ENCODE data around the gene HOXB9.

The HOXB9 gene

DNA sequence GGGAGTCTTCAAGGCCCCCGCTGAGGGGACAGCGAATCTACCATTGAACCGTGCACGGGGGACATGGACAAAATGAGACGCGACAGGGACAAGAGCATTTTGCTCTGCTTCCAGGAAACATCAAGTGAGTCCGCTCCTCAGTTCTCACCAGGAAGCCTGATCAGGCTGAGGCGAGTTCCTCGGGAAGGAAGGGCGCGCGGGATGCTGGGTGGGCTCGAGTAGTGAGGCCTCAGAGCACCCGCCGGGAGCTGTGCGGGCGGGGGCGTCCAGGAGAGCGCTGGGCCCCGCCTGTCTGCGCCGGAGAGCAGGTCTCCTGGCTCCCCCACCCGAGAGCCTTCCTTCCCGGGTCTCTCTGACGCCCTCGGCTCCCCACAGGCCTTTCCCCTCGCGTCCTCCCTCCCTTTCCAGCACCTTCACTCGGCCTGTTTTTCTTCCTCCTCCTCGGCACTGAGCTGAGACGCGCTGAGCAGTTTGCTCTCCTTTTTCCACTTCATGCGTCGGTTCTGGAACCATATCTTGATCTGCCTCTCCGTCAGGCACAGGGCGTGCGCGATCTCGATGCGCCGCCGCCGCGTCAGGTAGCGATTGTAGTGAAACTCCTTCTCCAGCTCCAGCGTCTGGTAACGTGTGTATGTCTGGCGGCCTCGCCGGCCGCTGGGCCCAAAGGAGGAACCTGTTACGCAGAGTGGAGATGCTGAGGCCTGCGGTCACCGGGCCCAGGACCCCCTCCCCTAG is 30.0 kb downstream of the HOXB9 start:
- no peak for DNase-seq (ENCODE audit: low spot score)

DNA sequence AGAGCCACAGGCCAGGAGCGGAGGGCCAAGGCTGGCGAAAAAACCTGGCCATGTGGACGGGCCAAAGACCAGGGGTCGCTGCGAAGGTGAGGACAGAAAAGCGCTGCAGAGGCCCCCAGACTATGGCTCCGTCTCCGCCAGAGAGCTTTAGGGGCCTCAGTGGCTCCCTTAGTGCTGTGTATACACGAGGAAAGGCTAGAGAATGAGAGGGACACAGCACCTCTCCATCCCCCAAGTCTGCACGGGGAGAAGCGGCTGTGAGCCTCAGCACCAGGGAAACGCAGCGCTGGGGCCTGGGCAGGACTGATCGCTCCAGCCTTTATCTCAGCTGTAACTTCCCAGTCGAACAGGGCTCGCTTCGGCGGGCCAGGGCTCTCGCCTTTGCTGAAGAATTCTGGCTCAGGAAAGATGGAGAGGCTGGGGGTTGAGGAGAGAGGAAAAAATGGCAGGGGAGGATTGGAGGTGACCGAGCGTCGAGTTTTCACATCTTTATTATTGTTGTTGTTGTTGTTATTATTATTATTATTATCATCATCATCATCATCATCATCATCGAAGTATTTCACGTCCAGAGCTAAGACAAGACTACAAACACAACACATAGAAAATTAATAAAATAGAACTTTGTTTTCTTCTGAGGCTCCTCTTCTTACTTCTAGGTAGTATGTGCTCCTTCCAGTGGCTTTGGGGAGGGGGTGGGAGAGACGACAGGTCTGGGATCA is 30.7 kb downstream of the HOXB9 start:
- no peak for DNase-seq (ENCODE audit: low spot score)

DNA sequence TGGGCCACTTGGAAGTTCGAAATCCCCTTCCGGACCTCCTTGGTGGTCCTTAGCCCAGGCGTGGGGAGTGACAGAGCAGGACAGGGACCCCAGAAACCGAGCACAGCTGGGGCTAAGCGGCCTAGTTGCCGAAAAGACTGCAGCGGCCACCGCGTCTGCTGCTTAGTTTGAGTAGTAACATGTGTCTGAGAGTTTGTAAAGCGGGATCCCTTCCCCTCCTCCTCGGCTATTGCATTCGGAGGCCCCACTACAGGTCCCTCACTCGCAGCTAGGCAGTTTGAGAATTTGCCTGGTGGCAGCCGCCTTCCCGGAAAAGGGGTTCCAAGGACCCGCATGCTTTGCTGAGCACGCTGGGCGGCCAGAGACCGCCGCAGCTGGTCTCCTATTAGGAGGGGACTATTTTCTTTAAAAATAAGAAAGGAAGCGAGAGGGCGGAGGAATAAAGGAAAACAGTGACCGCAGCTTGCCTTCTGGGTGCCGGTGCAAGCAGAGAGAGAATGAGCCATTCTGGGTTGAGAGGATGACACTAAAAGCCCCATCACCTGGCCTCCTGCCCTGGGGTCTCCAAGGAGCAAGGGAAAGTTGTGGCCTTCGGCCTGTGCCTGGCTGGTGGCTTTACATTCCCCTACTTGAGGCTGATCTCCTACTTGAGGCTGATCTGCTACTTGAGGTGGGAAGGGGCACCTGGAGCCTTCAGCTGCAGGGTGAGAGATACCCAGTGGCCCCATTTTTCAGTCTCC is 31.4 kb downstream of the HOXB9 start:
- no peak for DNase-seq (ENCODE audit: low spot score)

DNA sequence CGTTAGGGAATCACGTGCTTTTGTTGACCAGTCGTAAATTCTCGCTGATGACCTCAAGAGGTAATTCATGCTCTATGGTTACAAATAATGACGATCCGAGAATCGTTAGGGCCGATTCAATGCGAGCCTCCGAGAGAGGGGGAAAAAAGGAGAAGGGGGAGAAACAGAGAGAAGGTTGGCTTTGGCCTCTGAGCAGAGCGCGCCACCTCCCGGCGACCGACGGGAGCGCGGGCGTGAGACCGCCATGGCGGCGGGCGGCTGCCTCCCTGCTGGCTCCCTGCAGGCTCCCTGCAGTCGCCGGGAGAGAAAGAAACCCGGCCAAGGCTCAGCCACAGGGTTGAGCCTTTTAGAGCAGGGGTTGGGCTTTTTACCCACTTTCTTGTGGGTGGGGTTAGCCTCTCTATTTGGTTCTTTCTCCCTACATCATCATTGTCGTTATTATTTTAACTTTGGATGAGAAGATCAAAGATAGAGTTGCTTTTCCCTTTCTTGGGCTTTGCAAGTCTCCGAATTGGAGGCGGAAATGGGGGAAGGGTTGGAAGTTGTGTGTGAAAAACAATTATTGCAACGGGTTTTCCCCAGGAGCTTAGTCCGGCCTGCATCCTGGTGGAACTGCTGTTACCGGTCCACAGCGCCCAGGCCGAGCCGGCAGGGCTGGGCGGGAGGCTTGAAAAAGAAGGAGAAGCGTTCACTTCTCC is 32.2 kb downstream of the HOXB9 start:
- DNase-seq (ENCODE audit: low spot score): peak; percentile 71

DNA sequence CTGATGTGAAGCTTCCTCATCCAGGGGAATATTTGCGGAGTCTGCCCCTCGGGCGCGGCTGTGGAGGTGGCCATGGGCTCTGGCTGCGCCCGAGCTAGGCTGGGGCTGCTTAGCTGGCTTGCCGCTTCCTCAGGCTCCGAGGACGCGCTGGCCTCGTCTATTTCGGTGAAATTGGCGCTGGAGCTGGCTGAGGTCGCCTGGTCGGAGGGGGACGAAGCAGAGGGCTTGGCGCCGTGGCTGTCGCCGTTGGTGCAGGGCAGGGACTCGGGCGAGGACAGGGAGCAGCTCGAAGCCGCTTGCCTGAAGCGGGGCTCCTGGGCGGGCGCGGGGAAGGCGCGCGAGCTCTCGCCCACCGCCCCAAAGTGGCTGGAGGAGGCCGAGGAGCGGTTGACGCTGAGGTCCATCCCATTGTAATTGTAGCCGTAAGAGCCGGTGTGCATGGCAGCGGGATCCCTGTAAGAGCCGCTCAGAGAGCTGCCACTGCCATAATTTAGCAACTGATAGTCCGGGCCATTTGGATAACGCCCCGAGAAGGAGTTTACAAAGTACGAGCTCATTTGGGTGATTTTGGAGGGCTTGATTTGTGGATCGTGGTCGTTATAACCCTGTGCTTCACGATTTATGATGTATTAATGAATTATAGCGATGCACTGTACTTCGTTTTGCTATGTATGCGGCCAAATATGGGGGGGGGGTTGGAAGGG is 32.9 kb downstream of the HOXB9 start, which contains the start of gene HOXB5:
TSS of gene HOXB5 (minus strand) at position 654 of the 704 bp plus-strand sequence. CDS start at position 557, 97 bp downstream.
- DNase-seq (ENCODE audit: low spot score): no peak

DNA sequence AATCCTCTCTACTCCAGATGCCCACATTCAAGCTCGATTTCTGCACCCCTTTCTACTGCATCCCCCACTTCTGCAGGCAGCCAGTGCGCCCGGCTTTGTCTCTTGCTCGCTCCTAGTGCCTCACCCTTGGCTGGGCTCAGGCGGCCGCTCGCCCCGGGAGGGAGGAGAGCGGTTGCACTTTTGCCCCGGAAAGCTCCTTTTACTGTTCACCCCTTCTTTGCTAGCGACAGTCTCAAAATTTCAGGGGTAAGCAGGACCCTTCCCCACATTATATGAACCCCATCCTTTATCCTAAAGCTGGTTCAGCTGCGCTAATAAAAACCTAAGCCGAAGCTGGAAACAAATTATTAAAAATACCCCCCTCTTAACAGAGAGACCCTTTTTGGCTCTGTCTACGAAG is 33.6 kb downstream of the HOXB9 start:
- no peak for DNase-seq (ENCODE audit: low spot score)

DNA sequence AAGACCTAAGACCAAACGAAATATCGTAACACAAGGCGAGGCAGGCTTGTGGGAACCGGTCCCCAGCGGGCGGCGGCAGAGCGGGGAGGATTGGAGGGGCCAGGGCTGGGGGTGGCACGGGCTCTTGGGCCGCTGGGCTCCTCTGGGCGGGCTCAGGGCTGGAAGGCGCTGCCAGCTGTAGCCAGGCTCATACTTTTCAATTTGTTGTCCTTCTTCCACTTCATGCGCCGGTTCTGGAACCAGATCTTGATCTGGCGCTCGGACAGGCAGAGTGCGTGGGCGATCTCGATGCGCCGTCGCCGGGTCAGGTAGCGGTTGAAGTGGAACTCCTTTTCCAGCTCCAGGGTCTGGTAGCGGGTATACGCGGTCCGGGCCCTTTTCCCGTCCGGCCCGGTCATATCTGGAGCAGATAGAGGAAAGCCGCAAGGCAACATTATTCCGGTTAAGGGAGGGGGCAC is 34.1 kb downstream of the HOXB9 start:
- DNase-seq (ENCODE audit: low spot score): no peak

DNA sequence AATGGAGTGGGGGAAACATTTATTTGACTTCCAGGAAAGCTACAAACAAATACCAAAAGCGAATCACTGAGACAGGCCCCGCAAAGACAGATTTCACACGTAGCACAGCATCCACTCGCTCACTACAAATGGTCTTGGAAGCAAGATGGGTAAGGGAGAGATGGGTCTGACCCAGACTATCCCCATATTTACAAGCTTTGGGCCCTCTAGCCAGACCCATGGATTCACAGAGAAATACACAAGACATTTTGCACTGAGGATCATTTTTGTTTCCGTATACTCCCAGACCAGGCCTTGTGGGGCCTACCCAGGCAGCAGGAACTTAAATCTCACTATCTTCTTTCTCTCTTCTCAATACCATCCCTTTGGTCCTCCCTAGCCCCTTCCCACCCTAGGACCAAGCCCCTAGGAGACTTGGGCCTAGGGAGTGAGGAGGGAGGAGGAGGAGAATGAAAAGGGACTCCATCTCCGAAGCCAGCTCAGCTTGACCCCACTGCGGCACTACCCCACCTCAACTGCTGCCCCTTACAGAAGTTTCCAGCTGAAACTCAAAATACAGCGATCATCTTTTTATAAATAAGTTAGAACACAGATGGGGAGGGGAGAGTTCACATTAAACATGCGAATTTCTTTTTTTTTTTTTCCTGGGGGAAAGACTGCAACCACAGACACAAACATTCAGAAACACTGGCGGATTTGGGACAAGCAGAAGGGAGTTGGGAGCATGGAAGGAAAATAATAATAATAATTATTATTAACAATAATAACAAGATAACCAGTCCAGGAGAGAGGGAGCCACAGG is 34.7 kb downstream of the HOXB9 start:
- DNase-seq (ENCODE audit: low spot score): no peak

DNA sequence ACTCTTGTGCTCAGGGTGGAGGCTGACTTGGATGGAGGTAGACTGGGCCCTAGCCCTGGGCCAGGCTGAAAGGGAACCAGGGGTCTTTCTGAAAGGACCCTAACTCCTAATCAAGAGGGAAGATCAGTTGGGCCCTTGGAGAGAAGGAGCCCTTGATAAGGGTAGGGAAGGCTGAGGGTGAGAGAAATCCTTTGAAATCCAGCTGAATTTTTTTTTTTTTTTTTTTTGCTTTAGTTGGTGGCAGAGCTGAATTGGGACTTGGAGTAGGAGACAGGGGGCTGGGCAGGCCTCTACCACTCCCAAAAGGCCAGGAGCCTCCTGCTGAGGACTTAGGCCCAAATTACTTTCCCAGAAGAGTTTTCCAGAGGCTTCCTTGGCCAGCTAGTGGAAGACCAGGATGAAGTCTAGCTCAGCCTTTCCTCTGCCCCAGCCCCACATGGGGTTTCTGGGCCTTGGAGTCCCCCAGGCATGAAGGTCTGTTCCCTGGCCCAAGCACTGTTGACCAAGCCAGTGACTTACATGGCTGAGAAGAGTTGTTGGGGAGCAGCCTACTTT is 35.5 kb downstream of the HOXB9 start:
- DNase-seq (ENCODE audit: low spot score): no peak

DNA sequence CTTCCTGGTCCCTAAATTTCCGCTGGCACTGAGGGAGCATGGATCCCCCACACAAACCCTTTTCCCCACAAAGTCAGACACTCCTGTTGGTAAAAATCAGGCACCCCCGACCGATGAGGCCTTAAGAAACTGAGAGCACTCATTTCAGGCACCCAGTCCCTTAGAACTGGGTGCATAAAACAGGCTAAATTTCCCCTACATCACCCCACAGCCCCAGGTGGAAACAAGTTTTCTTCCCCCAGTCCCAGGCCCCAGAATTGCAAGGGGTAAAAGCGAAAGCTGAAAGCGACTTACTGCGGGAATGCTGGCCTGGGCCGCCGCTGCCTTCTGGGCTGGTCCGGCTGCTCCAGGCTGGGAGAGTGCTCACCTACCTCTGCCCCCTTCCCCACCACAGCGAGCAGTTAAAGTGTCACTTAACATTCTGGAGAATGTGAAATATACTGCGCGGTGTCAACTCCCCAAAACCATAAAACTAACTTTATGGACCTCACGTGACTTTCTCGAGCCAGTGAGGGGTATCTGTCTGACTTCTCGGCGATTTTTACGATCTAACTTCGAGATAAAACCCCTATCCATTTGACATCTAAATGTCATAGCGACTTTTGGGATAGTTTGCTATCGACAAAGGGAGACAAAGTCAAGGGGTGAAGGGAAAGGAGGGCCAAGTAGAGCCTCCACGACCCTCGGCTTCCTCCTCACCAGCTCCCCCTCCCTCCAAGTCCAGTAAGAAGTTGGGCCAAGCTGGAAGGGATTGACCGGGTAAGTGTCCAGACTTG is 36.1 kb downstream of the HOXB9 start, which contains the start of gene HOXB3:
TSS of gene HOXB3 (minus strand) at position 411 of the 776 bp plus-strand sequence. CDS start 37,767 bp downstream, outside the sequence.
- no peak for DNase-seq (ENCODE audit: low spot score)

DNA sequence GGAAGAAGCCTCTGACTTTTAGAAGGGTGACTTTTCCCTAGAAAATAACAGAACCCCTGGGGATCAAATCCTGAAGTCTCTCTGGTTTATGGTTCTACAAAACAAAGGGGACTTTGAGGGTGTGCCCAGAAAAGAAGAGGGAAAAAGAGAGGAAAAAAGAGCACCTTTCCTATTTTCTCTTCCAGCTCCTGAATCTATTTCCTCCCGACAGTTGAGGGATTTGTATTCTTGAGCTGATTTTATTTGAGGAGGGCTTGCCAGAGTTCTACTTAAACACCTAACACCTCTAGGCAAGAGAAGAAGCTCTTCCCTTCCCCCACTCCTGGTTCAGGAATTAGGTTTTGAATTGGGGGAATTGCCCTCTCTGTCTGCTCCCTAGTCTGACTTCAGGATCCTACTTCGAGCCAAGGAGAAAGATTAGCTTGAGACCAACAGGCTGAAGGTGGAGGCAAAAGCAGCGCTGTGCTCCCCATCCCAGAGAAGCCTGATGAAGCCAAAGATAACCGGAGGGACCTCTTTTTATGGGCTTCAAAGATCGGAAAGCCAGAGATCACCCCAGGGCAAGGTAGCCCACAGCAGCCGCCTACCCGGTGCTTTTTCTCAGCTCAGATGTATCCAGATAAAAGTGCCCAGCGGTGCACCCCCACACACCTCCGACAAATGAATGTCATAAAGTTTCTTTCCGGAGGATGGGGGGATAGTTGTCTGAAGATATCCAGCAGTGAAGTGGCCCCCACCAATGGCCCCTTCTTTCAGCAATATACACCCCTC is 36.9 kb downstream of the HOXB9 start:
- DNase-seq (ENCODE audit: low spot score): no peak

DNA sequence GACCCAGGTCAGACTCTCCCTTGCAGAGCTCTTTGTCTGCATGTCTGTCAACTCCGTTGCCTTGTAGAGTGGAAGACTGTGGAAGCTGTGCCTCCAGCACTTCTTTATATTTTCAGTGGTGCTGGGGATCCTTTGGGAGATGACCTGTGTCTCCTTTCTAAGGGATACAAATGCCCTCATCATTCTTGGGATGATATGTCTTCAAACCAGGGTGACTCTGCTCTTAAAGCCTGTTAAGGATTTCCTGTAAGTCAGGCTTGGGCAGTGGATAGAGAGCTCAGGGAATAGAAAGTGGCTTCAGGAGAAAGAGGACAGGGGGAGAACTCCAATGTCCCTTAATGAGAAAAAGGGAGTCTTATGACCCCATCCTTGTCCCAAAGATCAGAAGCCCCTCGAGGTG is 37.6 kb downstream of the HOXB9 start:
- no peak for DNase-seq (ENCODE audit: low spot score)

DNA sequence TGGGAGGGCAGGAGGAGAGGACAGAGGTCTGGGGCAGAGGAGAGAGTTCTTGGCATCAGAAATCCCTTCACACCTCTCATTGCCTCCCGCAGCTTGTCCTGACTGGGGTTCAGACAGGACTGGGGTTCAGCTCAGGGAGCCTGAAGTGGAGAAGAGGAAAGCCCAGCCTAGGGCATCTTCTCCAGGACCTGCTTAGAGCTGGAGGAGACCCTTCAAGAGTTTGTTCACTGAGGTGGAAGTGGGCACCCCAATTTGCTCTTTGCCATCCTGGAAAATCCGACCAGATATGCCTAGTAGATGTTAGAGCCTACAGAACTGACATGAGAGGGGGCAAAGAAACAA is 38.1 kb downstream of the HOXB9 start:
- no peak for DNase-seq (ENCODE audit: low spot score)

DNA sequence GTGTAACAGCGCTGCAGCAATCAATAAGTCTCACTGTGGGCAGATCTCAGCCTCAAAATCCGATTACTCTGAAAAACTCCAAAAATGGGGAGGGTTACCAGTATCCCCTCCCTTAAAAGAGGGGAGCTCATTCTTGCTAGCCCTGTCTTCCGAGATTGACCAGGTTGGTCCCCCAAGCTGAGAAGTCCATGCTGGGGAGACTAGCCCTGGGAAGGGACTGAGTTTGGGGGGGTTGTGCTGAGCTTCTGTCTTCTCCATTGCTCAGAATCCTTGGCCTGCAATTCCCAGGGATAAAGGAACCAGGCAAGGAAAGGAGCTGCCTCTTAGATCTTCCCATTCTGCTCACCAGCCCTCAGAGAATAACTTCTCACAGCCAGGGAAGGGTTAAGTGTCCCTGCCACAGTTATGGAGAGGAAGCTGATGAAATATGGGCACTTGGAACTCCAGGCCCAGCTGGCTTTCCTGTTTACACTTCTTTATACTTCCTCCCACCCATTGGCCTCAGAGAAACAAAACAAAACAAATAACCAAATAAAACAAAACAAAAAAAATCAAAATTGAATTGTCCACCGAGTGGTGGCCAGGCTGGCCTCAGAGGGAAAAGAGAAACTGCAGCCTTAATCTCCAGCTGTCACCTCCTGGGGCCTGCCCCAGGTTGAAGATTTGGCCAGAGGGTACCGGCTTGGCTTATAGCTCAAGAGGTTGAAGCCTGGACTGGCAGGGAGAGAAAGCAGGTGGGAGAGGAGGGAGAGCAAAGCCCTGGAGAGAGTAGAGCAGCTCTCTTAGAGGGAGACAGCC is 38.7 kb downstream of the HOXB9 start:
- no peak for DNase-seq (ENCODE audit: low spot score)

DNA sequence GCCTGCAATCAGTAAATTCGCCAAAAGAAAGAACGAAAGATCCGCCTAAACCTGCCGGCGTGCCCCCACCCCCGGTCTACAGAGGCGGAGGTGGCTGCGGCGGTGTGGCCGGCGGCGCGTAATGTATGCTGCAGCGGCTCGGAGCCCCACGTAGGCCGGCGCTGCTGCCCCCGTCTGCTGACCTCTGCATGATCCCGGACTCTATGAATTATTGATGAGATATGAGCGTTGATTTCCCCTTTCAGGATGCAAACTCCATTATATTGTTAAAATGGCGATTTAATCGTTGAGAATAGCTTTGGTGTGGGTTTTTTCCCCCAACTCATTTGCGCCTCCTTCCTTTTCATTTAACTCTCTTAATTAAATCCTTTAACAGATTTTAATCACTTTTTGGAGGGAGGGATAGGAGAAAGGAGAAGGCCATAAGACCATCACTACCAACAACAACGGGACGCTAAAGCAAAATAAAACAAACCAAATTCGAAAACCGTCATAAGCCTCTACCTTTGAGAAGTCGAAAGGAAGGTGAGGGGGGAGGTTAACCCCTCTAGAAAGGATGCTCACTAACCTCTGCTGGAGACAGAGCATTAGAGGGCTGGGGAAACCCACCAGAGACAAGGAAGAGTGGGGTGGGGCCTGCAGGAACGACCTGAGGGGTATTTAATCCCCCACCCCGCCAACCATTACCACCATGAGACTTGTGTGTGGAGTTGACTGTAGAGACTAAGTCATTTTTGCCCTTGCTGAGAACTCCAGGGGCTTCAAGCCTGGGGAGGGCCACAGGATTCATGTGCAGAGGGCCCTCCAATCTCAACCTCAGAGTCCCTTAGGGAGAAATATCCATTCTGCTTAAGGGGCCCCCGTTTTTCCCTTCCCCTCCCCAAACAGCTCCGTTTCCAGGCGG is 39.6 kb downstream of the HOXB9 start:
- no peak for DNase-seq (ENCODE audit: low spot score)

DNA sequence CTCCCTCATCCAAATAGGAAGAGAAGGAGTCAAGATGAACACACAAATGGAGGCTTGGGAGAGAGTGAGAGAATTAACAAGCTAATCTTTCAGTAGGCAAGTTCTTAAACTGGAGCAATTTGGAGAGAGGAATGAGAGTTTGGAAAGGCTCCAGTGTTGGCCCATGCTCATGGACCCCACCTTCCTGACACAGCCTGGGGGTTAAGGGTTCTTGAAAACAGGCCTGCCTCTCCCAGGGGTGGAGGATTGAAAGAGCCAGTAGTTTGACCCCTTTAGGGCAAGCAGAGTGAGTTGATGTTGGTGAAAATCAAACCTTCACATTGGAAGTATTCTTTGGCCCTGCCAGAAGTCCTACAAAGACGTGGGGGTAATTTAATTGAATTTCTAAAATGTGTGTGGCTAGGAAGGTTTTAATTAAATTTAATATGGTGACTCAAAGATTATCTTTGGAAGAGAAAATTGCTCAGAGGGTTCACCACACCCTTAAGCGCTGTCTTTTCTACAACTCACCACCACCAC is 41.9 kb downstream of the HOXB9 start:
- no peak for DNase-seq (ENCODE audit: low spot score)

All from hematopoietic multipotent progenitor cell treated with erythropoietin and hydrocortisone succinate and interleukin-3 and kit ligand, for 17 days (in vitro differentiated cells).